CD14-positive monocyte (primary cell): ENCODE data around the gene GALNT10. TPM values are rescaled to one million over a fixed set of nuclear protein-coding genes. Genes with fewer than 3 reads are reported as not detected.

ENCODE experiments used
- DNase-seq, 3 donors: peaks; one replicate each; pipeline ENCODE4 v3.0.0-alpha.2; 2011 to 2022
- H2AFZ ChIP-seq: 2 replicates; pipeline ENCODE4 v1.6.0; 2012; ENCODE audit warnings: mild to moderate bottlenecking, low read depth, low read length, inconsistent platforms; ENCODE audit not compliant: insufficient read depth, poor library complexity, severe bottlenecking
- H3K27ac ChIP-seq, 2 donors: 1 replicate in 1 of 2; 2 replicates in 1 of 2; pipeline ENCODE4 v1.5.1; 2012 to 2013; ENCODE audit warnings: low read length in 2 of 2, control low read depth in 1 of 2, inconsistent platforms in 1 of 2, low read depth in 1 of 2, mild to moderate bottlenecking in 1 of 2
- H3K27me3 ChIP-seq, 2 donors: one replicate each; pipeline versions ENCODE4 v1.6.0 to v1.6.1; 2011 to 2013; ENCODE audit warnings: low read length in 2 of 2; ENCODE audit not compliant: control insufficient read depth in 2 of 2, insufficient read depth in 2 of 2
- H3K36me3 ChIP-seq, 2 donors: replicated peaks in 1 of 2; 1 replicate in 1 of 2; 2 replicates in 1 of 2; pipeline versions ENCODE4 v1.5.1 to v1.6.1; 2012 to 2013; ENCODE audit warnings: low read length in 2 of 2, control low read depth in 1 of 2, inconsistent platforms in 1 of 2, mild to moderate bottlenecking in 1 of 2; ENCODE audit not compliant: insufficient read depth in 2 of 2, control insufficient read depth in 1 of 2
- H3K4me1 ChIP-seq, 2 donors: 1 replicate in 1 of 2; 2 replicates in 1 of 2; pipeline versions ENCODE4 v1.5.1 to v1.6.1; 2012 to 2013; ENCODE audit warnings: low read length in 2 of 2, control low read depth in 1 of 2, inconsistent platforms in 1 of 2, mild to moderate bottlenecking in 1 of 2, moderate library complexity in 1 of 2; ENCODE audit not compliant: insufficient read depth in 2 of 2, control insufficient read depth in 1 of 2
- H3K4me2 ChIP-seq: replicated peaks from 2 replicates; pipeline ENCODE3; 2012; ENCODE audit warnings: low read length, moderate library complexity, mild to moderate bottlenecking; ENCODE audit not compliant: poor library complexity, severe bottlenecking; ENCODE audit errors: extremely low read depth
- H3K4me3 ChIP-seq, 3 experiments: fragments of 200-600 bp in 1 of 3; sonication (generic) in 1 of 3; replicated peaks in 1 of 3; 1 replicate in 2 of 3; 2 replicates in 1 of 3; pipeline ENCODE4 v1.5.1; 2011 to 2013; ENCODE audit warnings: low read length in 3 of 3, mild to moderate bottlenecking in 3 of 3, control low read depth in 2 of 3, low read depth in 2 of 3, inconsistent platforms in 1 of 3, moderate library complexity in 1 of 3
- H3K79me2 ChIP-seq: 2 replicates; pipeline ENCODE4 v1.6.0; 2012; ENCODE audit warnings: mild to moderate bottlenecking, control low read depth, inconsistent platforms, low read length, moderate library complexity; ENCODE audit not compliant: insufficient read depth
- H3K9ac ChIP-seq: 2 replicates; pipeline ENCODE4 v1.6.0; 2017; ENCODE audit warnings: low read length, mild to moderate bottlenecking; ENCODE audit not compliant: insufficient read depth, poor library complexity, severe bottlenecking
- H3K9me3 ChIP-seq, 2 donors: replicated peaks in 1 of 2; 1 replicate in 1 of 2; 2 replicates in 1 of 2; pipeline versions ENCODE4 v1.5.1 to v1.6.1; 2012 to 2013; ENCODE audit warnings: low read length in 2 of 2, control low read depth in 1 of 2; ENCODE audit not compliant: control insufficient read depth in 1 of 2, insufficient read depth in 1 of 2
- H4K20me1 ChIP-seq: 2 replicates; pipeline ENCODE4 v1.6.0; 2012; ENCODE audit warnings: mild to moderate bottlenecking, low read length, control low read depth, moderate library complexity; ENCODE audit not compliant: insufficient read depth
- H3K27ac Mint-ChIP-seq, 7 donors: one replicate each; pipeline ENCODE4 v1.8.0; 2020; ENCODE audit warnings: mild to moderate bottlenecking in 7 of 7, mixed read lengths in 7 of 7, moderate library complexity in 6 of 7, inconsistent platforms in 2 of 7
- H3K27me3 Mint-ChIP-seq, 3 donors: one replicate each; pipeline ENCODE4 v1.8.0; 2021 to 2022; ENCODE audit warnings: low read depth in 3 of 3, mild to moderate bottlenecking in 3 of 3, mixed read lengths in 3 of 3, moderate library complexity in 3 of 3, inconsistent platforms in 1 of 3
- H3K36me3 Mint-ChIP-seq, 2 donors: one replicate each; pipeline ENCODE4 v1.8.0; 2020; ENCODE audit warnings: mixed read lengths in 2 of 2, inconsistent platforms in 1 of 2, mild to moderate bottlenecking in 1 of 2
- H3K4me1 Mint-ChIP-seq: one replicate; pipeline ENCODE4 v1.8.0; 2020; ENCODE audit warnings: mild to moderate bottlenecking, mixed read lengths
- H3K4me3 Mint-ChIP-seq, 2 donors: one replicate each; pipeline ENCODE4 v1.8.0; 2020; ENCODE audit warnings: mild to moderate bottlenecking in 2 of 2, mixed read lengths in 2 of 2, moderate library complexity in 1 of 2
- H3K9me3 Mint-ChIP-seq, 7 donors: one replicate each; pipeline ENCODE4 v1.8.0; 2020 to 2022; ENCODE audit warnings: mixed read lengths in 7 of 7, mild to moderate bottlenecking in 6 of 7, moderate library complexity in 6 of 7, inconsistent platforms in 2 of 7
- WGBS: methylation state at CpG from one replicate; pipeline ENCODE4 v1.1.5; 2013; ENCODE audit warnings: missing lambda C conversion rate; ENCODE audit not compliant: insufficient coverage; 5-methylcytosine and 5-hydroxymethylcytosine counted together
- intact Hi-C, 2 donors: fragments of 100-400 bp; cut with micrococcal nuclease; formaldehyde crosslinking; loops; one replicate each; pipeline versions ENCODE4 v1.15.0 to v1.15.1; 2023
- polyA plus RNA-seq, 3 donors: library from polyadenylated mRNA; depleted of rRNA in 1 of 3; unstranded in 2 of 3; stranded (reverse) in 1 of 3; fragments of 300-500 nt in 2 of 3; fragments of >200 nt in 1 of 3; fragmentation: Illumina TruSeq in 2 of 3; gene quantifications; 1 replicate in 2 of 3; 2 replicates in 1 of 3; pipeline ENCODE4 v1.2.3, GENCODE V29; 2012 to 2021
- TF ChIP-seq, protein P1 (sequence below): fragments of 200-600 bp; IDR thresholded peaks from one replicate; pipeline ENCODE4 v1.8.0; 2022; ENCODE audit warnings: antibody characterized with exemption, mild to moderate bottlenecking

The GALNT10 gene
- polyA plus RNA-seq, 3 donors, result 6.2 to 11.6 (median 7.3) TPM

DNA sequence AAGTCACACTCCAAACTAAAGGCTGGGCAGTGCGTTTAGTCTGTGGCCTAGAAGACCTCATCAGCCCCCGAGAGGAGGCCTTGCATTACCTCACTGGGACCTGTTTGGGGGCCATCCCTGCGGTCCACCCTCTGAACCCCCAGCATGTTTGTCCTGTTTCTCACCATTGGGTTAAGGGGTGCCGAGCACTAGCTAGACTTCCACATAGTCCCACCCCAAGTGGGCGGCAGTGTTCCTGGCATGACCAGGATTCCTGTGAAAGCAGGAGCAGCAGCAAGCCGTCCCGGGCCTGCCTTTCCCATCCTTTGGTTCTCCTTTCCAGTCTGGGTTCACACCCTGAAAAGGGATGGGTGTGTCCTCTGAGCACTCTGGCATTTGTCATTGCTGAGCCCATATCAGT is 228.7 kb downstream of the GALNT10 start:
- peaks cover 50 to 74% of the 10 kb centered on the region in 2 donors for H3K36me3 Mint-ChIP-seq
- Histone ChIP-seq H3K79me2 (no peaks in the 10 kb centered on the region), H3K27ac (no peak overlapping the region), H3K9me3 (no peaks in the 10 kb centered on the region), H4K20me1 (no peaks in the 10 kb centered on the region), H2AFZ (no peak overlapping the region), H3K27me3 (no peaks in the 10 kb centered on the region), H3K36me3 (peaks cover 34 to 65% of the 10 kb centered on the region in 2 donors), H3K4me2 (no peak overlapping the region), H3K4me3 (no peak overlapping the region), H3K4me1 (no peaks in the 10 kb centered on the region), H3K9ac (no peak overlapping the region)
- H3K9me3 Mint-ChIP-seq, result peaks cover 2 to 7% (median 4%) of the 10 kb centered on the region in 7 donors
- H3K4me1 Mint-ChIP-seq, result peaks cover 4% of the 10 kb centered on the region
- TF ChIP-seq, protein P1, sequence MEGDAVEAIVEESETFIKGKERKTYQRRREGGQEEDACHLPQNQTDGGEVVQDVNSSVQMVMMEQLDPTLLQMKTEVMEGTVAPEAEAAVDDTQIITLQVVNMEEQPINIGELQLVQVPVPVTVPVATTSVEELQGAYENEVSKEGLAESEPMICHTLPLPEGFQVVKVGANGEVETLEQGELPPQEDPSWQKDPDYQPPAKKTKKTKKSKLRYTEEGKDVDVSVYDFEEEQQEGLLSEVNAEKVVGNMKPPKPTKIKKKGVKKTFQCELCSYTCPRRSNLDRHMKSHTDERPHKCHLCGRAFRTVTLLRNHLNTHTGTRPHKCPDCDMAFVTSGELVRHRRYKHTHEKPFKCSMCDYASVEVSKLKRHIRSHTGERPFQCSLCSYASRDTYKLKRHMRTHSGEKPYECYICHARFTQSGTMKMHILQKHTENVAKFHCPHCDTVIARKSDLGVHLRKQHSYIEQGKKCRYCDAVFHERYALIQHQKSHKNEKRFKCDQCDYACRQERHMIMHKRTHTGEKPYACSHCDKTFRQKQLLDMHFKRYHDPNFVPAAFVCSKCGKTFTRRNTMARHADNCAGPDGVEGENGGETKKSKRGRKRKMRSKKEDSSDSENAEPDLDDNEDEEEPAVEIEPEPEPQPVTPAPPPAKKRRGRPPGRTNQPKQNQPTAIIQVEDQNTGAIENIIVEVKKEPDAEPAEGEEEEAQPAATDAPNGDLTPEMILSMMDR, result no peak
- peaks cover 0 to 1% (median 0%) of the 10 kb centered on the region in 3 donors for H3K27me3 Mint-ChIP-seq
- DNase-seq, result no peak
- H3K4me3 Mint-ChIP-seq, result no peak overlapping the region
- intact Hi-C loops, result no loop called here
- no peak overlapping the region for H3K27ac Mint-ChIP-seq
- WGBS, result 88% methylated on average over 7 of the region's 7 CpGs

DNA sequence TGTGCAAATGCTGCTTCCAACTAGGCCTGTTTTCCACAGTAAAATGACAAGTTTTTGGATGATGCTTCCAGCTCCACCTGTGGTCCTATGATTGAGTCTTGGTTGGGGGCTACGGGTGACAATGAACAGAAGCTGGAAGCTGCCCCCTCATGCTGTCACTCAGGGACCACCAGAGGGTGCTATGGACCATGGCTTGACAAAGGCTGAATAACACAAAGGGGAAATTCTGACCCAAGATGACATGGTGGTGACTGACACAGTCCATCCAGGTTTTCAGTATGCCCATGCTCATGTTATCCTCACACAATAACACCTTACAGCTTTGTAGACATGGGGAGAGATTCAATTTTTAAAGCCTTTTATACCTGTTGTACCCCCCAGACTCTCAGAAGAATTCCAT is 231.3 kb downstream of the GALNT10 start:
- WGBS, result no CpG with 5 or more reads among the region's 1 CpG
- Histone ChIP-seq H4K20me1 (no peaks in the 10 kb centered on the region), H3K27ac (no peak overlapping the region), H3K9me3 (no peaks in the 10 kb centered on the region), H3K36me3 (peaks cover 25 to 51% of the 10 kb centered on the region in 2 donors), H3K4me2 (no peak overlapping the region), H3K27me3 (no peaks in the 10 kb centered on the region), H3K4me3 (no peak overlapping the region), H3K79me2 (no peaks in the 10 kb centered on the region), H2AFZ (no peak overlapping the region), H3K9ac (no peak overlapping the region), H3K4me1 (no peaks in the 10 kb centered on the region)
- Mint-ChIP-seq H3K4me1 (no peaks in the 10 kb centered on the region), H3K4me3 (no peak overlapping the region), H3K9me3 (peaks cover 2 to 7% (median 4%) of the 10 kb centered on the region in 7 donors), H3K27me3 (peaks cover 0 to 1% (median 0%) of the 10 kb centered on the region in 3 donors), H3K27ac (no peak overlapping the region), H3K36me3 (peaks cover 40 to 63% of the 10 kb centered on the region in 2 donors)
- DNase-seq, result no peak
- intact Hi-C loops, result no loop called here
- TF ChIP-seq, protein P1, result no peak
